K562 (cell line): ENCODE data around the gene ALOX12. TPM values are rescaled to one million over a fixed set of nuclear protein-coding genes. Genes with fewer than 3 reads are reported as not detected.

ENCODE experiments used
- ATF7 ChIP-seq: fragments of 450-650 bp; IDR thresholded peaks from 2 replicates; pipeline ENCODE4 v1.7.1; 2014; ENCODE audit warnings: mild to moderate bottlenecking, moderate library complexity
- BDP1 ChIP-seq: IDR thresholded peaks from 3 replicates; pipeline ENCODE4 v1.6.1; 2011; ENCODE audit not compliant: insufficient read length, insufficient read depth
- CAMTA2 ChIP-seq: fragments of 250-450 bp; sonication (Bioruptor Pico); conservative IDR thresholded peaks from 2 replicates; pipeline ENCODE4 v1.5.1; 2022
- CREB3 ChIP-seq: fragments of 450-650 bp; conservative IDR thresholded peaks from 2 replicates; pipeline ENCODE4 v1.6.1; 2016; ENCODE audit warnings: missing genetic modification characterization, low read depth, mild to moderate bottlenecking, missing compliant biosample characterization, moderate library complexity
- CTCFL ChIP-seq: IDR thresholded peaks from 2 replicates; pipeline ENCODE4 v1.6.1; 2011; ENCODE audit warnings: borderline replicate concordance, low read depth, mild to moderate bottlenecking, moderate library complexity, low read length; ENCODE audit not compliant: insufficient read depth, poor library complexity, severe bottlenecking
- ETV5 ChIP-seq: sonication (generic); formaldehyde crosslinking; IDR thresholded peaks from 2 replicates; pipeline ENCODE4 v1.4.0; 2020; ENCODE audit warnings: low read depth, mild to moderate bottlenecking, missing genetic modification reagents
- GTF2F1 ChIP-seq: IDR thresholded peaks from 2 replicates; pipeline ENCODE4 v1.6.1; 2011; ENCODE audit warnings: low read depth, low read length, improper control_type of control experiment
- MAFF ChIP-seq: IDR thresholded peaks from 2 replicates; pipeline ENCODE4 v1.6.1; 2012; ENCODE audit warnings: low read length, improper control_type of control experiment
- MEF2A ChIP-seq: IDR thresholded peaks from 2 replicates; pipeline ENCODE4 v1.6.1; 2011; ENCODE audit warnings: low read depth, mild to moderate bottlenecking, low read length, moderate library complexity; ENCODE audit not compliant: control insufficient read depth
- POLR2G ChIP-seq: fragments of 200-400 bp; formaldehyde crosslinking; IDR thresholded peaks from 2 replicates; pipeline ENCODE4 v1.6.1; 2017; ENCODE audit warnings: low read depth, mild to moderate bottlenecking, antibody characterized with exemption, low read length, moderate library complexity
- RHOXF2B ChIP-seq: fragments of 250-450 bp; sonication (Bioruptor Pico); conservative IDR thresholded peaks from 2 replicates; pipeline ENCODE4 v1.5.1; 2021
- SOX6 ChIP-seq: fragments of 450-650 bp; IDR thresholded peaks from 2 replicates; pipeline ENCODE4 v1.6.1; 2014; ENCODE audit warnings: mild to moderate bottlenecking
- STAT5A ChIP-seq: IDR thresholded peaks from 2 replicates; pipeline ENCODE4 v1.6.1; 2012; ENCODE audit warnings: low read length, inconsistent platforms, borderline replicate concordance
- TCF15 ChIP-seq: fragments of 250-450 bp; sonication (Bioruptor Pico); IDR thresholded peaks from 2 replicates; pipeline ENCODE4 v1.8.0; 2022; ENCODE audit warnings: moderate library complexity, mild to moderate bottlenecking, inconsistent platforms
- TCF3 ChIP-seq: sonication (generic); formaldehyde crosslinking; IDR thresholded peaks from 2 replicates; pipeline ENCODE4 v1.4.0; 2020; ENCODE audit warnings: mild to moderate bottlenecking, missing genetic modification reagents
- THRAP3 ChIP-seq: fragments of 450-650 bp; IDR thresholded peaks from 2 replicates; pipeline ENCODE4 v1.6.1; 2016; ENCODE audit warnings: mild to moderate bottlenecking, inconsistent platforms, borderline replicate concordance
- ZBTB33 ChIP-seq: sonication (generic); formaldehyde crosslinking; IDR thresholded peaks from 2 replicates; pipeline ENCODE4 v1.8.1; 2023; ENCODE audit warnings: mild to moderate bottlenecking, missing genetic modification reagents
- ZBTB9 ChIP-seq: fragments of 450-650 bp; formaldehyde crosslinking; IDR thresholded peaks from 2 replicates; pipeline ENCODE4 v1.4.0; 2020; ENCODE audit warnings: mild to moderate bottlenecking, moderate library complexity
- ZNF175 ChIP-seq: fragments of 200-800 bp; sonication (Bioruptor generic); IDR thresholded peaks from 2 replicates; pipeline ENCODE4 v1.6.1; 2016; ENCODE audit warnings: low read depth, mild to moderate bottlenecking, missing genetic modification characterization, missing compliant biosample characterization
- ZNF395 ChIP-seq: fragments of 200-800 bp; sonication (Bioruptor generic); IDR thresholded peaks from 2 replicates; pipeline ENCODE4 v1.6.1; 2017; ENCODE audit warnings: missing genetic modification characterization, missing compliant biosample characterization
- ZNF668 ChIP-seq: fragments of 250-450 bp; sonication (Bioruptor Pico); IDR thresholded peaks from 2 replicates; pipeline ENCODE4 v1.8.0; 2022; ENCODE audit warnings: mild to moderate bottlenecking, inconsistent platforms
- polyA plus RNA-seq, 8 experiments: library from polyadenylated mRNA; depleted of rRNA in 4 of 8; stranded (reverse) in 5 of 8; unstranded in 3 of 8; fragments of >200 nt; fragmentation: Nextera tagmentation in 2 of 8; fragmentation: Illumina TruSeq in 1 of 8; extraction: Ambion mirVana in 2 of 8; extraction: Trizol in 1 of 8; gene quantifications; 2 replicates each; pipeline versions ENCODE4 v1.2.1 to v1.2.3, GENCODE V29; 2011 to 2014; ENCODE audit warnings: inconsistent platforms in 1 of 8, missing spikeins in 1 of 8
- total RNA-seq, 7 experiments: library from RNA; depleted of rRNA in 6 of 7; stranded (reverse); fragments of >200 nt in 6 of 7; fragmentation: Illumina TruSeq in 2 of 7; extraction: Trizol in 2 of 7; gene quantifications; 2 replicates each; pipeline versions ENCODE4 v1.2.1 to v1.2.3, GENCODE V29; 2011 to 2021; ENCODE audit warnings: low replicate concordance in 1 of 7

Gene ALOX12
- total and polyA plus RNA-seq, 9 of the 15 experiments (the other 6 are each of a cell fraction or from before 2014, with no cell fraction given): 0.09 to 1.1 (median 0.47) TPM; not detected in 1

- no peak for TF ChIP-seq MAFF
- 0 out of 2 replicates have a peak, but pooled peaks have one; percentile 22 for TF ChIP-seq TCF15 (CRISPR knock-in tag)
- peak; percentile 89 for TF ChIP-seq CREB3 (tag)
- no peak for TF ChIP-seq STAT5A
- TF ChIP-seq CAMTA2 (CRISPR knock-in tag): no peak
- peak; percentile 14; the same call in 1 of the 2 replicates for TF ChIP-seq ZNF175
- TF ChIP-seq ATF7: no peak
- TF ChIP-seq GTF2F1: no peak
- no peak for TF ChIP-seq POLR2G
- TF ChIP-seq TCF3 (CRISPR knock-in tag): no peak
- no peak for TF ChIP-seq ETV5 (CRISPR knock-in tag)
- TF ChIP-seq ZBTB9 (CRISPR knock-in tag): 0 out of 2 replicates have a peak, but pooled peaks have one; percentile 72
- TF ChIP-seq RHOXF2B (CRISPR knock-in tag): no peak
- no peak for TF ChIP-seq BDP1
- TF ChIP-seq ZBTB33 (CRISPR knock-in tag): 0 out of 2 replicates have a peak, but pooled peaks have one; percentile 18
- TF ChIP-seq SOX6: no peak
- peak; percentile 67; the same call in 1 of the 2 replicates for TF ChIP-seq ZNF395 (CRISPR knock-in tag)
- TF ChIP-seq MEF2A: no peak
- TF ChIP-seq CTCFL: no peak
- TF ChIP-seq ZNF668 (CRISPR knock-in tag): no peak; the same call in 1 of the 2 replicates
- TF ChIP-seq THRAP3: no peak
Observed at GRCh38 chr17:6994118-6994598, 1.7 kb upstream of the ALOX12 start (continued).
